Upper lobe of left lung (tissue), 6 donors: ENCODE measurements around the gene CUL9. TPM values are rescaled to one million over a fixed set of nuclear protein-coding genes. Genes with fewer than 3 reads are reported as not detected.

Source experiments
- ATAC-seq, 2 donors: fragments of 200-7000 bp; cut with Tn5 transposase; one replicate each; pipeline ENCODE4 v1.9.1; 2022; ENCODE audit warnings: mild to moderate bottlenecking in 2 of 2, moderate library complexity in 2 of 2; ENCODE audit not compliant: low FRiP score in 2 of 2
- DNase-seq, 2 donors: peaks; one replicate each; pipeline ENCODE4 v3.0.0-alpha.2; 2019 to 2020
- H3K27ac ChIP-seq, 4 donors: fragments of 200-600 bp; sonication (generic); one replicate each; pipeline ENCODE4 v1.5.1; 2016 to 2019
- H3K27me3 ChIP-seq, 4 donors: fragments of 200-600 bp; sonication (generic); one replicate each; pipeline ENCODE4 v1.5.1; 2017 to 2019
- H3K36me3 ChIP-seq, 4 donors: fragments of 200-600 bp; sonication (generic); one replicate each; pipeline ENCODE4 v1.5.1; 2016 to 2019
- H3K4me1 ChIP-seq, 4 donors: fragments of 200-600 bp; sonication (generic); one replicate each; pipeline ENCODE4 v1.5.1; 2018 to 2019
- H3K4me3 ChIP-seq, 4 donors: fragments of 200-600 bp; sonication (generic); one replicate each; pipeline ENCODE4 v1.5.1; 2017 to 2019; ENCODE audit warnings: mild to moderate bottlenecking in 2 of 4, moderate library complexity in 1 of 4
- H3K9me3 ChIP-seq, 4 donors: fragments of 200-600 bp; sonication (generic); one replicate each; pipeline ENCODE4 v1.5.1; 2018 to 2019
- EP300 ChIP-seq, 4 donors: sonication (generic); formaldehyde crosslinking; IDR thresholded peaks; one replicate each; pipeline ENCODE4 v1.5.1; 2017; ENCODE audit warnings: antibody characterized with exemption in 4 of 4, control low read depth in 2 of 4
- POLR2A ChIP-seq, 4 donors: fragments of 450-650 bp; IDR thresholded peaks; one replicate each; pipeline ENCODE4 v1.5.1; 2016 to 2017; ENCODE audit warnings: antibody characterized with exemption in 4 of 4, mild to moderate bottlenecking in 2 of 4
- POLR2AphosphoS5 ChIP-seq, 2 donors: sonication (generic); formaldehyde crosslinking; IDR thresholded peaks; one replicate each; pipeline ENCODE4 v1.5.1; 2017; ENCODE audit warnings: antibody characterized with exemption in 2 of 2
- WGBS, 2 donors: methylation state at CpG; one replicate each; pipeline ENCODE4 v1.1.5; 2017 to 2018; 5-methylcytosine and 5-hydroxymethylcytosine counted together
- total RNA-seq, 6 donors: library from RNA; depleted of rRNA in 4 of 6; stranded (reverse); fragments of >200 nt in 4 of 6; gene quantifications; one replicate each; pipeline versions ENCODE4 v1.1.0 to v1.2.1, GENCODE V29; 2016 to 2021
- TF ChIP-seq, protein P1 (sequence below), 6 experiments: fragments of 450-650 bp in 4 of 6; fragments of 200-600 bp in 2 of 6; sonication (generic) in 2 of 6; IDR thresholded peaks; one replicate each; pipeline ENCODE4 v1.5.1; 2016 to 2019; ENCODE audit warnings: antibody characterized with exemption in 6 of 6
- donor health status: DM: no; HTN: no; CAD: no; lungs with moderate emphysema.
- donor health status: DM: no; HTN: yes; CAD: no; lungs with severe emphysema.

CUL9 gene
- total RNA-seq, 6 donors from 2014 or later, result 26.9 to 105 (median 47.5) TPM

DNA sequence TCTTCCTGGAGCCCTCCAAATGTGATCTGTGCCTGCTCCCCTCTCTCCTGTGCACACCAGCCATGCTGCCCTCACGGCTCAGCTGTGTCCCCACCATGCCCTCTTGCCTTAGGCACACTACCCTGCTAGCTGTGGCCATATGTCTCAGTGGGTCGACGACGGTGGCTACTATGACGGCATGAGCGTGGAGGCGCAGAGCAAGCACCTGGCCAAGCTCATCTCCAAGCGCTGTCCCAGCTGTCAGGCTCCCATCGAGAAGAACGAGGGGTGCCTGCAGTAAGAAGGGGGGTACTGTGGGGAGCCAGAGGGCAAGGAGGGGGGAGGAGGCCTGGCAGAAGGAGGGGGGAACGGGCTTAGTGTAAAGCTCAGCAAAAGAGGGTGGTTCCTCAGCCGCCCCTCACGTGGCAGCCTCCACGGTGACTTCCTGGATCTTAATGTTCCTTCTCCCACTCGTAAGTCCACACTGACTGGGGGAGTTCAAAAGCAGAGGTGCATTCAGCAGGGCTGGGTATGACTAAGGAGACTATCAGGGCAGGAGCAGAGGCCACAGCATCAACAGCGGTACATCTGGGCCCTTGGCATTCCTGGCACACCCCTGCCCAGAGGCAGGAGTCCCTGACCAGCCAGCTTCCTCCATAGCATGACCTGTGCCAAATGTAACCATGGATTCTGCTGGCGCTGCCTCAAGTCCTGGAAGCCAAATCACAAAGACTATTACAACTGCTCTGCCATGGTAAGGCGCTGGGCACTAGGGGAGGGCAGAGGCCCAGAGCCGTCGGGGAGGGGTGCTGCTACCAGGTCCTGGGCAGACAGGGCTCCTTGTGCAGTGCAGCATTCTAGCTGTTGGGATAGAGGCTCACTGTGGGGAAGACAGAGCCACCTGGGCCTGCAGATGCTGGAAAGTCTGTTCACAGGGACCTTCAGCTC, 39.3 kb downstream of the CUL9 start:
- no peak for ATAC-seq
- H3K36me3 ChIP-seq, result peaks cover 0 to 60% (median 33%) of the 10 kb centered on the region in 4 donors
- peaks cover 0 to 8% (median 7%) of the 10 kb centered on the region in 4 donors for H3K4me1 ChIP-seq
- TF ChIP-seq, protein P1, sequence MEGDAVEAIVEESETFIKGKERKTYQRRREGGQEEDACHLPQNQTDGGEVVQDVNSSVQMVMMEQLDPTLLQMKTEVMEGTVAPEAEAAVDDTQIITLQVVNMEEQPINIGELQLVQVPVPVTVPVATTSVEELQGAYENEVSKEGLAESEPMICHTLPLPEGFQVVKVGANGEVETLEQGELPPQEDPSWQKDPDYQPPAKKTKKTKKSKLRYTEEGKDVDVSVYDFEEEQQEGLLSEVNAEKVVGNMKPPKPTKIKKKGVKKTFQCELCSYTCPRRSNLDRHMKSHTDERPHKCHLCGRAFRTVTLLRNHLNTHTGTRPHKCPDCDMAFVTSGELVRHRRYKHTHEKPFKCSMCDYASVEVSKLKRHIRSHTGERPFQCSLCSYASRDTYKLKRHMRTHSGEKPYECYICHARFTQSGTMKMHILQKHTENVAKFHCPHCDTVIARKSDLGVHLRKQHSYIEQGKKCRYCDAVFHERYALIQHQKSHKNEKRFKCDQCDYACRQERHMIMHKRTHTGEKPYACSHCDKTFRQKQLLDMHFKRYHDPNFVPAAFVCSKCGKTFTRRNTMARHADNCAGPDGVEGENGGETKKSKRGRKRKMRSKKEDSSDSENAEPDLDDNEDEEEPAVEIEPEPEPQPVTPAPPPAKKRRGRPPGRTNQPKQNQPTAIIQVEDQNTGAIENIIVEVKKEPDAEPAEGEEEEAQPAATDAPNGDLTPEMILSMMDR (IDR thresholded peaks at IDR 0.05), result no peak
- no peak overlapping the region for H3K27ac ChIP-seq
- H3K9me3 ChIP-seq, result no peaks in the 10 kb centered on the region
- WGBS, 2 donors, result 85 to 91% methylated on average over 19 to 20 of the region's 20 CpGs
- H3K4me3 ChIP-seq, result no peak overlapping the region
- no peaks in the 10 kb centered on the region for H3K27me3 ChIP-seq
- DNase-seq, result peak in 1 of 2 donors; percentile 34

DNA sequence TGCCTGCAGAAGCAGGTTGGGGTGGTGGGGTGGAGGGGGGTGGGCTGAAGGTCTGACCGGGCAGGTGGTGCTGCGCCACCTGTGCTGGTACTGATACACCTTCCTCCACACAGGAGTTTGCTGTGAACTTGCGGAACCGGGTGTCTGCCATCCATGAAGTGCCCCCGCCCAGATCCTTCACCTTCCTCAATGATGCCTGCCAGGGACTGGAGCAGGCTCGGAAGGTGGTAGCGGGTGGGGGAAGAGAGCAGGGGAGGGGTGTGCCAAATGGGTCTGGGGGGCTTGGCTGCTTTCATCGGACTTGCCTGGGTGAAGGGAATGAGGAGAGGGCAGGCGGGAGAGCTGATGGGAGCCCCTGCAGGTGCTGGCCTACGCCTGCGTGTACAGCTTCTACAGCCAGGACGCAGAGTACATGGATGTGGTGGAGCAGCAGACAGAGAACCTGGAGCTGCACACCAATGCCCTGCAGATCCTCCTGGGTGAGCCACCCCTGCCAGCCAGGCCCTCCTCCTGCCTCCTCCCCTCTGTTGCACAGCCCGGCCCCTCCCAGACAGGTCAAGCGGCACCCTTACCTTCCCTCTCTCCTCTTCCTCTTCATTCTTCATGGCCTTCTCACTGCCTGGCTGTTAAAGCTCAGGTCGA, 40.5 kb downstream of the CUL9 start:
- WGBS, 2 donors, result 90 to 92% methylated on average over 14 to 15 of the region's 15 CpGs
- TF ChIP-seq POLR2A (IDR thresholded peaks at IDR 0.05), result no peak
- TF ChIP-seq POLR2AphosphoS5 (IDR thresholded peaks at IDR 0.05), result no peak
- TF ChIP-seq, protein P1 (IDR thresholded peaks at IDR 0.05), result no peak
- TF ChIP-seq EP300 (IDR thresholded peaks at IDR 0.05), result no peak
- no peak overlapping the region for H3K27ac ChIP-seq
- no peak overlapping the region for H3K4me3 ChIP-seq
- H3K36me3 ChIP-seq, result peaks cover 0 to 48% (median 30%) of the 10 kb centered on the region in 4 donors
- H3K27me3 ChIP-seq, result no peaks in the 10 kb centered on the region
- ATAC-seq (no peak), DNase-seq (peak in 1 of 2 donors; percentile 39)
- H3K4me1 ChIP-seq, result peaks cover 0 to 8% (median 7%) of the 10 kb centered on the region in 4 donors
- H3K9me3 ChIP-seq, result no peaks in the 10 kb centered on the region

- H3K36me3 ChIP-seq, result peaks cover 0 to 45% (median 28%) of the 10 kb centered on the region in 4 donors
- H3K4me1 ChIP-seq, result peaks cover 0 to 8% (median 7%) of the 10 kb centered on the region in 4 donors
- TF ChIP-seq POLR2A (IDR thresholded peaks at IDR 0.05), result no peak
- TF ChIP-seq POLR2AphosphoS5 (IDR thresholded peaks at IDR 0.05), result no peak
- TF ChIP-seq EP300 (IDR thresholded peaks at IDR 0.05), result no peak
- TF ChIP-seq, protein P1 (IDR thresholded peaks at IDR 0.05), result no peak
- H3K27me3 ChIP-seq, result no peaks in the 10 kb centered on the region
- ATAC-seq, result no peak
- no peak overlapping the region for H3K4me3 ChIP-seq
- 91 to 93% methylated on average over 6 to 14 of the region's 14 CpGs for WGBS, 2 donors
- peak in 1 of 2 donors; percentile 58 for DNase-seq
- H3K9me3 ChIP-seq, result no peaks in the 10 kb centered on the region
- no peak overlapping the region for H3K27ac ChIP-seq
These were observed 41.2 kb downstream of the CUL9 start for GRCh38 chr6:43223175-43223574.

DNA sequence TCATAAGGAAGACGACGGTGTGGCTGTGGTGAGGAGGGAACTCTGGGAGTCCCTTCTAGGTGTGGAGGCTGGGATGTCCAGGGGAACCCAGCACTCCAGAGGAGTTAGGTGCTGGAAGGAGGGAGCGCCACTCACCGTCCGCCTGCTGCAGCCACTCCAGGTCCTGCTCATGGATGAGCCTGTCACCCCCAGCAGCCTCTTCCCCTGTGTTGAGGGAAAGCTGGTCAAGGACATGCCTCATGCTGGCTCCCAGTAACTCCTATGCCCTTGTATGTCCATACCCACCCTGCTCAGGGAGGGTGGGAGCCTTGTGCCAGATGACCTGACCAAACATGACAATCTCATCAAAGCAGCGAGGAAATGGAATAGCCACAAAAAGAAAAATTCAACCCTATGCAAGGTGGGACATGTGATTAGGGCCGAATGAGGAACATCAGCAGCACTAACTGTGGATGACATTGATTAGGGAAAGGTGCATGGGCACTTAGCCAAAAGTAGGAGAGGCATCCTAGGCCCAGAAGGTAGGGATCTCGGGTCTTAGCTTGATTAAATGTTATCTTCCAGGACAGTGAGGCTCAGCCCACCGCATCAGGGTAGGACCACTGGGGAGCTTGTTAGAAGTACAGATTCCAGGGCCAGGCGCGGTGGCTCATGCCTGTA, 44.3 kb downstream of the CUL9 start:
- Histone ChIP-seq H3K27me3 (no peaks in the 10 kb centered on the region), H3K36me3 (peaks cover 0 to 22% (median 13%) of the 10 kb centered on the region in 4 donors), H3K9me3 (no peaks in the 10 kb centered on the region), H3K4me3 (no peak overlapping the region), H3K4me1 (peaks cover 0 to 24% (median 15%) of the 10 kb centered on the region in 4 donors), H3K27ac (no peak overlapping the region)
- ATAC-seq (no peak), DNase-seq (no peak)
- TF ChIP-seq, protein P1 (IDR thresholded peaks at IDR 0.05), result no peak
- TF ChIP-seq EP300 (IDR thresholded peaks at IDR 0.05) (no peak), POLR2AphosphoS5 (IDR thresholded peaks at IDR 0.05) (no peak), POLR2A (IDR thresholded peaks at IDR 0.05) (no peak)
- 91 to 93% methylated on average over 10 to 11 of the region's 11 CpGs for WGBS, 2 donors
